HepG2 (cell line): ENCODE results near the gene STPG2. TPM values are rescaled to one million over a fixed set of nuclear protein-coding genes. Genes with fewer than 3 reads are reported as not detected.

Source experiments
- ATAC-seq: fragments of 200-7000 bp; cut with Tn5 transposase; 3 replicates; pipeline ENCODE4 v1.9.1; 2020; ENCODE audit warnings: mild to moderate bottlenecking, moderate library complexity
- BruUV-seq: library from RNA; stranded (reverse); fragments of 400-500 nt; replicated peaks from 2 replicates; lab custom pipeline; 2021; lab: Mats Ljungman, UMichigan
- CTCF ChIA-PET: fragments of 300-600 bp; formaldehyde crosslinking; extraction: SDS; loops from one replicate; lab custom pipeline; 2021; ENCODE audit warnings: low total read pairs, inconsistent platforms, low intra/inter-chr PET ratio; lab: Yijun Ruan, JAX
- POLR2A ChIA-PET: fragments of 350-600 bp; sonication (Branson Sonifier 250); formaldehyde crosslinking; loops from one replicate; lab custom pipeline; 2020; ENCODE audit warnings: antibody characterized with exemption, inconsistent platforms; lab: Yijun Ruan, JAX
- DNase-seq: peaks from one replicate; pipeline ENCODE4 v3.0.0-alpha.2; 2015; ENCODE audit warnings: low spot score
- FAIRE-seq: peaks from 3 replicates; lab custom pipeline; 2011; peaks lifted over from hg19 to GRCh38; lab: Jason Lieb, UNC
- H2AFZ ChIP-seq: one replicate; pipeline ENCODE4 v1.6.1; 2011; ENCODE audit warnings: low read length, inconsistent platforms
- H3K27ac ChIP-seq: fragments of 300-600 bp; 3 replicates; pipeline ENCODE4 v1.8.0; 2011; ENCODE audit warnings: mixed run types, mild to moderate bottlenecking, mixed read lengths, low read length, inconsistent platforms; ENCODE audit not compliant: insufficient read depth; ENCODE audit errors: extremely low read length
- H3K27me3 ChIP-seq, 2 experiments: fragments of 200-600 bp in 1 of 2; 2 replicates in 1 of 2; 3 replicates in 1 of 2; pipeline versions ENCODE4 v1.6.0 to v1.8.0; 2011; ENCODE audit warnings: low read length in 2 of 2, mild to moderate bottlenecking in 2 of 2, moderate library complexity in 2 of 2, inconsistent platforms in 1 of 2; ENCODE audit not compliant: insufficient read depth in 2 of 2, control insufficient read depth in 1 of 2
- H3K36me3 ChIP-seq, 2 experiments: fragments of 200-600 bp in 1 of 2; replicated peaks in 1 of 2; 2 replicates in 1 of 2; 3 replicates in 1 of 2; pipeline versions ENCODE4 v1.5.1 to v1.8.0; 2011; ENCODE audit warnings: low read length in 2 of 2, inconsistent platforms in 1 of 2; ENCODE audit not compliant: insufficient read depth in 2 of 2, control insufficient read depth in 1 of 2
- H3K4me1 ChIP-seq: 2 replicates; pipeline ENCODE4 v1.5.1; 2012; ENCODE audit warnings: low read length, inconsistent platforms; ENCODE audit not compliant: insufficient read depth
- H3K4me2 ChIP-seq: 2 replicates; pipeline ENCODE4 v1.6.0; 2011; ENCODE audit warnings: low read depth, low read length, inconsistent platforms
- H3K4me3 ChIP-seq, 3 experiments: fragments of 200-600 bp in 1 of 3; sonication (generic), shearing (Covaris generic) in 1 of 3; replicated peaks in 1 of 3; 2 replicates each; pipeline ENCODE4 v1.5.1; 2011 to 2016; ENCODE audit warnings: low read length in 3 of 3, inconsistent platforms in 2 of 3, low read depth in 2 of 3, mild to moderate bottlenecking in 2 of 3, control low read depth in 1 of 3, mixed read lengths in 1 of 3; ENCODE audit not compliant: insufficient read depth in 1 of 3
- H3K79me2 ChIP-seq: one replicate; pipeline ENCODE4 v1.6.1; 2011; ENCODE audit warnings: low read length, inconsistent platforms; ENCODE audit not compliant: insufficient read depth
- H3K9ac ChIP-seq: 2 replicates; pipeline ENCODE4 v1.6.0; 2011; ENCODE audit warnings: mild to moderate bottlenecking, low read depth, low read length, inconsistent platforms; ENCODE audit not compliant: insufficient read depth
- H3K9me3 ChIP-seq: 2 replicates; pipeline ENCODE4 v1.5.1; 2012; ENCODE audit warnings: mild to moderate bottlenecking, low read length
- H4K20me1 ChIP-seq: 2 replicates; pipeline ENCODE4 v1.6.0; 2011; ENCODE audit warnings: inconsistent platforms, mild to moderate bottlenecking, low read length, moderate library complexity; ENCODE audit not compliant: insufficient read depth
- NRL ChIP-seq: sonication (generic); formaldehyde crosslinking; IDR thresholded peaks from 2 replicates; pipeline ENCODE4 v1.5.0; 2020; ENCODE audit warnings: missing genetic modification reagents, mild to moderate bottlenecking, moderate library complexity, borderline replicate concordance
- REXO4 ChIP-seq: sonication (generic); formaldehyde crosslinking; IDR thresholded peaks from 2 replicates; pipeline ENCODE4 v1.8.0; 2022; ENCODE audit warnings: missing genetic modification reagents, mild to moderate bottlenecking, borderline replicate concordance
- SOX13 ChIP-seq, 3 experiments: fragments of 450-650 bp in 1 of 3; sonication (generic) in 1 of 3; formaldehyde crosslinking in 1 of 3; IDR thresholded peaks in 2 of 3; conservative IDR thresholded peaks in 1 of 3; 2 replicates each; pipeline versions ENCODE4 v1.5.0 to v1.6.1; 2016 to 2020; ENCODE audit warnings: antibody characterized with exemption in 1 of 3, mild to moderate bottlenecking in 1 of 3, missing compliant biosample characterization in 1 of 3, missing genetic modification reagents in 1 of 3, moderate library complexity in 1 of 3
- SOX6 ChIP-seq, 2 experiments: fragments of 450-650 bp in 1 of 2; sonication (generic) in 1 of 2; formaldehyde crosslinking in 1 of 2; IDR thresholded peaks; 2 replicates each; pipeline versions ENCODE4 v1.4.0 to v1.6.1; 2017 to 2020; ENCODE audit warnings: antibody characterized with exemption in 1 of 2, mild to moderate bottlenecking in 1 of 2, missing genetic modification reagents in 1 of 2
- ZFP1 ChIP-seq: IDR thresholded peaks from 2 replicates; pipeline ENCODE4 v1.6.1; 2016
- ZGPAT ChIP-seq: IDR thresholded peaks from 2 replicates; pipeline ENCODE4 v1.6.1; 2016; ENCODE audit warnings: mild to moderate bottlenecking
- ZNF713 ChIP-seq: sonication (generic); formaldehyde crosslinking; IDR thresholded peaks from 2 replicates; pipeline ENCODE4 v1.4.0; 2020; ENCODE audit warnings: mild to moderate bottlenecking, missing genetic modification reagents
- WGBS: methylation state at CpG from one replicate; pipeline ENCODE4 v1.1.6; 2017; ENCODE audit warnings: low lambda C conversion rate; 5-methylcytosine and 5-hydroxymethylcytosine counted together
- in situ Hi-C: cut with HindIII; loops from 2 replicates; pipeline ENCODE4 v1.10.0; 2017; ENCODE audit warnings: low pct_unique_long_range_greater_than_20kb; ENCODE audit not compliant: extremely low pct_ligation_motif_present
- intact Hi-C: fragments of 100-400 bp; cut with micrococcal nuclease; formaldehyde crosslinking; loops from one replicate; pipeline ENCODE4 v1.10.0; 2022; ENCODE audit not compliant: unreplicated experiment
- polyA plus RNA-seq, 8 experiments: library from polyadenylated mRNA; depleted of rRNA in 3 of 8; stranded (reverse) in 7 of 8; unstranded in 1 of 8; fragments of >200 nt; fragmentation: Illumina TruSeq in 4 of 8; extraction: Trizol in 4 of 8; gene quantifications; 2 replicates each; pipeline versions ENCODE4 v1.2.1 to v1.2.3, GENCODE V29; 2011 to 2016; ENCODE audit warnings: low read depth in 4 of 8, missing spikeins in 1 of 8, mixed read lengths in 1 of 8; ENCODE audit not compliant: insufficient read depth in 1 of 8
- total RNA-seq, 5 experiments: library from RNA; depleted of rRNA; stranded (reverse); fragments of >200 nt; fragmentation: Illumina TruSeq; extraction: Trizol; gene quantifications; 2 replicates each; pipeline ENCODE4 v1.2.3, GENCODE V29; 2016; ENCODE audit warnings: low read depth in 1 of 5

The STPG2 gene
- total and polyA plus RNA-seq, 2 of the 13 experiments (the other 11 are each of a cell fraction or from before 2014, with no cell fraction given): 0.07 TPM; not detected in 1

DNA sequence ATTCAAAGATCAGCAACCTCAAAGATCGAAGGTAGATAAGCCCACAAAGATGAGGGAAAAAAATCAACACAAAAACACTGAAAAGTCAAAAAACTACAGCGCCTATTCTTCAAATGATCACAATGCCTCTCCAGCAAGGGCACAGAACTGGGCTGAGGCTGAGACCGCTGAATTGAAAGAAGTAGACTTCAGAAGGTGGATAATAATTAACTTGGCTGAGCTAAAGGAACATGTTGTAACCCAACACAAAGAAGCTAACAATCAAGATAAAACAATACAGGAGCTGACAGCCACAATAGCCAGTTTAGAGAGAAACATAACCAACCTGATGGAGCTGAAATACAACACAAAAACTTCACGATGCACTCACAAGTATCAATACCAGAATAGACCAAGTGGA lies 231.1 kb downstream of the STPG2 start:
- no peak overlapping the region for H3K9ac ChIP-seq
- WGBS: 3% methylated on average over 4 of the region's 4 CpGs
- H3K27ac ChIP-seq: no peak overlapping the region
- FAIRE-seq (no peak), ATAC-seq (0 out of 3 replicates have a peak, but pooled peaks have one; percentile 28), DNase-seq (no peak)
- TF ChIP-seq ZNF713 (CRISPR knock-in tag) (no peak), SOX6 (IDR thresholded peaks at IDR 0.05) (no peak), SOX6 (CRISPR knock-in tag; IDR thresholded peaks at IDR 0.05) (peak; percentile 8; the same call in 1 of the 2 replicates), SOX13 (IDR thresholded peaks at IDR 0.05) (no peak), SOX13 (CRISPR knock-in tag; conservative IDR thresholded peaks at IDR 0.05 in 1 of 2, IDR thresholded peaks at IDR 0.05 in 1 of 2) (peak in 1 of 2 experiments; percentile 50; a peak in 1 of 4 replicates)
- intact Hi-C loops (no loop called here), in situ Hi-C loops (no loop called here)
- H3K4me1 ChIP-seq: peaks cover 7% of the 10 kb centered on the region; the same call in 1 of the 2 replicates
- ChIA-PET CTCF (no interaction called here), POLR2A (no interaction called here)
- H2AFZ ChIP-seq: no peak overlapping the region
- no peaks in the 10 kb centered on the region for H3K9me3 ChIP-seq
- no TSS peak for BruUV-seq
- no peak overlapping the region for H3K4me2 ChIP-seq
- H4K20me1 ChIP-seq: no peaks in the 10 kb centered on the region
- H3K79me2 ChIP-seq: no peaks in the 10 kb centered on the region
- no peaks in the 10 kb centered on the region for H3K36me3 ChIP-seq
- no peaks in the 10 kb centered on the region for H3K27me3 ChIP-seq
- no peak overlapping the region for H3K4me3 ChIP-seq

DNA sequence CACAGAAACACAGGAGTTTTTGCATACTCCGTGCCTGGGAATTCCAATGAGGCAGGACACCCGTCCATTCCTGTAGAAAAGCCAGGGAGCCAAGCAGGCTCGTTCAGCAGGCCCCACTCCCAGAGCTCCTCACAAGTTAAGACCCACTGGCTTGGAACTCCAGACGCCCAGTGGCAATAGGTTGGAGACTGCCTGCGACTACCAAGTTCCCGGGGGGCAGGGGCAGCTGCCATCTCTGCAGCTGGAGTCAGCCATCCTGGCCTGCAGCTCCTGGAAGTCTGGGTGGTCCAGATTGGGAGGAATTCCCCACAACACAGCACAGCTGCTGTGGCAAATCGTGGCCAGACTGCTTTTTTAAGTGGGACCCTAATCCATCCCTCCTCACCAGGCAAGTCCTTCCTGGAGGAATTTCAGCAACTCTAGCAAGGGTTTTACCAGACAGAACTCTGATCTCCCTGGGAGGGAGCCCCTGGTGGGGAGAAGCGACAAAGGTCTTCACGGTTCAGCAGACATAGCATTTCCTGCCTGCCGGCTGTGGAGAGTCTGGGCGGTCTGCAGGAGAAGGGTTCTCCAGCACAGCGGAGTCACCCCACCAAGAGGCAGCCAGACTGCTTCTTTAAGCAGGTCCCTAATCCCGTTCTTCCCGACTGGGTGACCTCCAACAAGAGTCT lies 231.9 kb downstream of the STPG2 start:
- BruUV-seq: no TSS peak
- in situ Hi-C loops: no loop called here
- ChIA-PET POLR2A (no interaction called here), CTCF (no interaction called here)
- 39% methylated on average over 7 of the region's 14 CpGs for WGBS
- no peaks in the 10 kb centered on the region for H3K9me3 ChIP-seq
- no peaks in the 10 kb centered on the region for H3K36me3 ChIP-seq
- no peaks in the 10 kb centered on the region for H3K27me3 ChIP-seq
- H3K4me2 ChIP-seq: no peak overlapping the region
- FAIRE-seq (no peak), DNase-seq (no peak), ATAC-seq (peak; percentile 59)
- H3K27ac ChIP-seq: no peak overlapping the region
- H3K4me3 ChIP-seq: no peak overlapping the region
- no peaks in the 10 kb centered on the region for H4K20me1 ChIP-seq
- TF ChIP-seq ZGPAT (CRISPR knock-in tag) (no peak), NRL (CRISPR knock-in tag) (no peak), REXO4 (no peak), ZFP1 (CRISPR knock-in tag) (no peak)
- TF ChIP-seq, all 625 proteins: peak for 0
- intact Hi-C loops: no loop called here
- H3K79me2 ChIP-seq: no peaks in the 10 kb centered on the region
- H3K9ac ChIP-seq: no peak overlapping the region
- no peak overlapping the region for H2AFZ ChIP-seq
- H3K4me1 ChIP-seq: peaks cover 7% of the 10 kb centered on the region; the same call in 1 of the 2 replicates
